ENCODE results near the gene MAD2L1BP.

The MAD2L1BP gene

GRCh38 chr6:43670623-43670986 lies 35.0 kb downstream of the MAD2L1BP start:
- DNase-seq (ENCODE audit: low spot score): no peak
- TF ChIP-seq CTCF (IDR thresholded peaks at IDR 0.05; ENCODE audit: extremely low read depth, insufficient read depth, missing control alignments): no peak
- in situ Hi-C loops (cut with MboI; ENCODE audit: low pct_unique_long_range_greater_than_20kb, low sequenced_read_pairs, unreplicated experiment): no loop called here

DNA sequence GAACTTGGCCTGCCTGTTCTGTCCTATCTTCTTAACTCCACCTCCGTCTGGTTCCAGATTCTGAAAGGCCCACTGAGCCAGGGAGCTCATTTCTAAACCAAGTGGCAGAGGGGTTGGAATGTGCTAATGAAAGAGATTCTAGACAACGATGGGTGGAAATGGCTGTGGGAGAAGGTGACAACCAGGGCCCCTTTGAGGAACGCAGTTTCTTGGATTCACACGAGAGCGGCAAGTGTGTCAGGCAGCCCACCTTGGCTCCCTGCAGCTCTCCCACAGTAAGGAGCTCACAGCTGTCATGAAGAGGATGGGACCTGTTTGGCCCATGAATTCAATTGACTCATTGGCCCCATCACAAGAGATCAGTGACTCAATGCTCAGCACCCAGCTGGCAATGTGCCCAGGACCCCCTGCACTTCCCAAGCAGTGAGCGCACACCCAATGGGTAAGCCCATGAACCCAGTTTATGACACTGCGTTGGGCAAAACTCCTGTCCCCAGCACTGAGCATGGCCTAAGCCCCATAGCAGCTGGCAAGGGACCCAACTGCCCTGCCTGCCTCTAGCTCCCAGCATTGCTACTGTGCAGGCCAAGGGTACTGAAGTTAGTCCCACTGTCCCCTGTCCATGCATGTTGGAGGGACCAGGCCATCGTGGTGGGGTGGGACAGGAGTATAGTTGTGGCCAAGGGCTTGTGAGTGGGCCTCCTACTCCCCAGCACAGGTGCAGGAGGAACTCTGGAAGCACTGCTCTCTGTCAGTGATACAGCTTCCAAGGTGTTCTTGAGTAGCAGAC lies 35.6 kb downstream of the MAD2L1BP start:
- no peak for DNase-seq (ENCODE audit: low spot score)
- TF ChIP-seq CTCF (IDR thresholded peaks at IDR 0.05; ENCODE audit: extremely low read depth, insufficient read depth, missing control alignments): no peak
- in situ Hi-C loops (cut with MboI; ENCODE audit: low pct_unique_long_range_greater_than_20kb, low sequenced_read_pairs, unreplicated experiment): no loop called here

GRCh38 chr6:43671801-43672690 lies 36.4 kb downstream of the MAD2L1BP start:
- DNase-seq (ENCODE audit: low spot score): no peak
- TF ChIP-seq CTCF (IDR thresholded peaks at IDR 0.05; ENCODE audit: extremely low read depth, insufficient read depth, missing control alignments): no peak
- in situ Hi-C loops (cut with MboI; ENCODE audit: low pct_unique_long_range_greater_than_20kb, low sequenced_read_pairs, unreplicated experiment): no loop called here

DNA sequence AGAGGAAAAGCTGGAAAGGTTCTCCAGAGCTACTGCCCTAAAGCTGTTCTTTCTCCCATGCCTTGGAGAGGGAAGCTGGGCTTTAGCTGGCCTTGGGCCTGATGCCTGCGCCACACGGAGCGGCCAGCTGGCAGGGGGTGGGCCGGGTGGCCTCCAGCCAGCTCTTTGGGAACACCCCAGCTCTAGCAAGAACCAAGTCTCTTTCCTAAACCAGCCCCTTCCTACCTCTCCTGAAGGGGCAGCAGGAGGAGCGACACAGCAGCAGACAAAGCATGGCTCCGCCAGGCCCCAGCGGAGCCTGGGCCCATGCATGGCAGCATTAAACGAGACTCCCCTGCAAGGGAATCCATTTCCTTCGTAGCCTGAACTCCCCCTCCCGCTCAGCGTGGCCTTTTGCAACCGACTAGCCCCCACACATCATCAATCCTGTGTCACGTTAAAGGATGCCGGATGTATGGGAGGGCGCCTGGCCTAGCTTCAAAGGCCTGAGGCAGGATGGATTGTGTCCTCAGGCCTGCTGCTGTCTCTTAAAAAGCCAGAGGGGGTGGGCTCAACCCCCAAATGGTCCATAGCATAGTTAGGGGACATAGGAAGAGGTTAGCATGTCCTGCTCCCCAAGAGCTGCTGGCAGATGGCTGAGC lies 37.9 kb downstream of the MAD2L1BP start:
- no peak for TF ChIP-seq CTCF (IDR thresholded peaks at IDR 0.05; ENCODE audit: extremely low read depth, insufficient read depth, missing control alignments)
- DNase-seq (ENCODE audit: low spot score): no peak
- in situ Hi-C loops (cut with MboI; ENCODE audit: low pct_unique_long_range_greater_than_20kb, low sequenced_read_pairs, unreplicated experiment): no loop called here

DNA sequence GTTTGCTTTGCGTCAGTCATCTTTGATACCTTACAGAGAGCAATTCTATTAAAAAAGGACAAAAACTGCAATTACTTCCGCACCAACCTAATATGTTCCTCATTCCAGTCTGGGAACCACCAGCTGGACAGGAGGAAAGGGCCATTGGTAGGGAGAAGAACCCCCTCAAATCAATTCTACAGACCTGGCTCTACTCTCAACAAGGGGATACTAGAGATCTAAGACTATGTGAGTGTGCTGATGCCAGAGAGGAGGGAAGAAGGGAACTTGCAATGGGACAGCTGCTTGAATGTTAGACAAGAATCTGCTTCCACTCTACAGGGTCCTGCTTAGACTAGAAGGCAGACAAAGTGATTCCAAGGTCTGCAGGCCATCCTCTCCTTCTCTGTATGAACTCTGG lies 38.7 kb downstream of the MAD2L1BP start:
- in situ Hi-C loops (cut with MboI; ENCODE audit: low pct_unique_long_range_greater_than_20kb, low sequenced_read_pairs, unreplicated experiment): no loop called here
- no peak for TF ChIP-seq CTCF (IDR thresholded peaks at IDR 0.05; ENCODE audit: extremely low read depth, insufficient read depth, missing control alignments)
- no peak for DNase-seq (ENCODE audit: low spot score)

DNA sequence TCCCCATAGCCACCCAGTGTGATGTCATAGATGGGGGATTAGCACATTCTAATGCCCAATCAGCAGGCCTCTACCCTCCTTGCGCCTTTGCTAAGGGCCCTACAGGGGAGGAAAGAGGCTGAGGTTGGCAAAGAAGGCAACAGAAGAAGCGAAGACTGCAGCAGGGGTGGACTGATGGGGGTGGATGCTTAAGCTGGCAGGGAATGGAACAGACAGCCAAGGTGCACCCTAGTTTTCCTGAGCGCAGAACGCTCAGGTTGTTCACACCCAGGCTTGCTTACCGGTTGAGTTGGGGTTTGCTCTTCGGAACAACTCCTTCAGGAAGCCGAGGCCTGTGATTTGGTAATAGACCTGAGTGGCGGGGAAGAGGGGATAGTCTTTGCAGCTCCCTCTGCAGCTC lies 39.3 kb downstream of the MAD2L1BP start:
- TF ChIP-seq CTCF (IDR thresholded peaks at IDR 0.05; ENCODE audit: extremely low read depth, insufficient read depth, missing control alignments): no peak
- in situ Hi-C loops (cut with MboI; ENCODE audit: low pct_unique_long_range_greater_than_20kb, low sequenced_read_pairs, unreplicated experiment): no loop called here

More for the DNA sequence above, 39.3 kb downstream of the MAD2L1BP start:
- DNase-seq (ENCODE audit: low spot score): no peak

All from GM13977 (cell line).